ENCODE data around the gene RAB30.

DNA sequence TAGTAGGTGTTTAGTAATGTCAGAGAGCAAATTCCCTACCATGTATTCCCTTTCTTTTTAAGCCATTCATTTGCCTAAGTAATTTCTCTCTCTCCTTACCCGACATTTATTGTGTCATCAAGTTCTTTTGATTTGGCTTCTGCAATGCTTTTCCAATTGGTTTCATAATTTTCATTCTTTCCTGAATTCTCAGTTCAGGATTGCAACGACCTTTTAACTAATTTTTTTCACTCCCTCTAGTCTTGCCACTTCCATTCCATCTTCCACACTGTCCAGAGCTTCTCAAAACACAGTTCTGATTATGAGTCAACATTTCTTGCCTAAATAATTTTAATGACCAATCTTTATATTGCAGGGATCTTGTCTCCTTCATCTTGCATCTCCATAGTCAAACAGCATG is 41.2 kb upstream of the RAB30 start:
- TF ChIP-seq, protein P1, sequence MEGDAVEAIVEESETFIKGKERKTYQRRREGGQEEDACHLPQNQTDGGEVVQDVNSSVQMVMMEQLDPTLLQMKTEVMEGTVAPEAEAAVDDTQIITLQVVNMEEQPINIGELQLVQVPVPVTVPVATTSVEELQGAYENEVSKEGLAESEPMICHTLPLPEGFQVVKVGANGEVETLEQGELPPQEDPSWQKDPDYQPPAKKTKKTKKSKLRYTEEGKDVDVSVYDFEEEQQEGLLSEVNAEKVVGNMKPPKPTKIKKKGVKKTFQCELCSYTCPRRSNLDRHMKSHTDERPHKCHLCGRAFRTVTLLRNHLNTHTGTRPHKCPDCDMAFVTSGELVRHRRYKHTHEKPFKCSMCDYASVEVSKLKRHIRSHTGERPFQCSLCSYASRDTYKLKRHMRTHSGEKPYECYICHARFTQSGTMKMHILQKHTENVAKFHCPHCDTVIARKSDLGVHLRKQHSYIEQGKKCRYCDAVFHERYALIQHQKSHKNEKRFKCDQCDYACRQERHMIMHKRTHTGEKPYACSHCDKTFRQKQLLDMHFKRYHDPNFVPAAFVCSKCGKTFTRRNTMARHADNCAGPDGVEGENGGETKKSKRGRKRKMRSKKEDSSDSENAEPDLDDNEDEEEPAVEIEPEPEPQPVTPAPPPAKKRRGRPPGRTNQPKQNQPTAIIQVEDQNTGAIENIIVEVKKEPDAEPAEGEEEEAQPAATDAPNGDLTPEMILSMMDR (conservative IDR thresholded peaks at IDR 0.05), result no peak
- no peak for TF ChIP-seq ZFX (IDR thresholded peaks at IDR 0.05)

Data from C4-2B (cell line).